PC-9 (cell line): Measurements from ENCODE around the gene GPR152. TPM values are rescaled to one million over a fixed set of nuclear protein-coding genes. Genes with fewer than 3 reads are reported as not detected.
A peak's percentile ranks its signal among the peaks of the same experiment; 100 is the strongest.

ENCODE experiments used
- BruUV-seq: library from RNA; stranded (reverse); fragments of 400-500 nt; replicated peaks from 2 replicates; lab custom pipeline; 2021; lab: Mats Ljungman, UMichigan
- CTCF ChIA-PET: fragments of 300-600 bp; sonication (Branson Sonifier 250); formaldehyde crosslinking; loops from one replicate; lab custom pipeline; 2022; ENCODE audit warnings: antibody characterized with exemption; lab: Charles Lee
- POLR2A ChIA-PET: fragments of 300-600 bp; sonication (Branson Sonifier 250); formaldehyde crosslinking; loops from one replicate; lab custom pipeline; 2022; ENCODE audit warnings: antibody characterized with exemption; ENCODE audit not compliant: unreplicated experiment; lab: Charles Lee
- DNase-seq, 2 experiments: peaks; one replicate each; pipeline versions ENCODE4 v3.0.0 to v3.0.0-alpha.2; 2015 to 2022; ENCODE audit warnings: mixed read lengths in 1 of 2
- H2AFZ ChIP-seq: fragments of 200-600 bp; sonication (generic); 2 replicates; pipeline ENCODE4 v1.8.1; 2017; ENCODE audit warnings: antibody characterized with exemption
- H3F3A ChIP-seq: fragments of 200-600 bp; sonication (generic); 2 replicates; pipeline ENCODE4 v1.8.1; 2017; ENCODE audit warnings: antibody characterized with exemption, mild to moderate bottlenecking, low read depth; ENCODE audit not compliant: insufficient read depth
- H3K27ac ChIP-seq: fragments of 200-600 bp; sonication (generic); 2 replicates; pipeline ENCODE4 v1.6.1; 2016; ENCODE audit warnings: mixed run types
- H3K27me3 ChIP-seq: fragments of 200-600 bp; sonication (generic); 2 replicates; pipeline ENCODE4 v1.6.1; 2016; ENCODE audit warnings: low read depth, mixed run types; ENCODE audit not compliant: insufficient read depth
- H3K36me3 ChIP-seq: fragments of 200-600 bp; sonication (generic); 2 replicates; pipeline ENCODE4 v1.6.1; 2016; ENCODE audit warnings: low read depth, mixed run types
- H3K4me1 ChIP-seq: fragments of 200-600 bp; sonication (generic); replicated peaks from 2 replicates; pipeline ENCODE4 v1.6.1; 2016; ENCODE audit warnings: mixed run types; ENCODE audit not compliant: insufficient read depth
- H3K4me2 ChIP-seq: fragments of 200-600 bp; sonication (generic); 2 replicates; pipeline ENCODE4 v1.6.1; 2017; ENCODE audit warnings: mixed run types
- H3K4me3 ChIP-seq: fragments of 200-600 bp; sonication (generic); 2 replicates; pipeline ENCODE4 v1.6.1; 2016; ENCODE audit warnings: mixed run types
- H3K79me2 ChIP-seq: fragments of 200-600 bp; sonication (generic); 2 replicates; pipeline ENCODE4 v1.6.1; 2017; ENCODE audit warnings: low read depth, mixed run types
- H3K9me2 ChIP-seq: fragments of 200-600 bp; sonication (generic); 2 replicates; pipeline ENCODE4 v1.8.1; 2017; ENCODE audit warnings: mild to moderate bottlenecking; ENCODE audit not compliant: insufficient read depth
- H3K9me3 ChIP-seq: fragments of 200-600 bp; sonication (generic); 2 replicates; pipeline ENCODE4 v1.8.1; 2016; ENCODE audit warnings: low read depth; ENCODE audit not compliant: insufficient read depth
- H4K20me1 ChIP-seq: fragments of 200-600 bp; sonication (generic); 2 replicates; pipeline ENCODE4 v1.8.1; 2017; ENCODE audit not compliant: insufficient read depth
- CTCF ChIP-seq: fragments of 200-600 bp; sonication (generic); conservative IDR thresholded peaks from 2 replicates; pipeline ENCODE4 v1.6.1; 2017; ENCODE audit warnings: mixed run types, antibody characterized with exemption, mild to moderate bottlenecking, moderate library complexity
- EZH2 ChIP-seq: fragments of 200-600 bp; sonication (generic); IDR thresholded peaks from 2 replicates; pipeline ENCODE4 v1.8.0; 2017; ENCODE audit warnings: antibody characterized with exemption, low read depth
- intact Hi-C: fragments of 100-400 bp; cut with micrococcal nuclease; formaldehyde crosslinking; loops from one replicate; pipeline ENCODE4 v1.10.0; 2022; ENCODE audit not compliant: unreplicated experiment
- total RNA-seq: library from RNA; stranded (reverse); gene quantifications from 2 replicates; pipeline ENCODE4 v1.2.3, GENCODE V29; 2021

GPR152 gene
- total RNA-seq, 1 experiment from 2014 or later = not detected

GRCh38 chr11:67423466-67423865 is 29.1 kb downstream of the GPR152 start:
- Histone ChIP-seq H3F3A (peaks cover 29% of the 10 kb centered on the region; the same call in 1 of the 2 replicates), H3K4me2 (no peak overlapping the region), H3K4me3 (no peak overlapping the region), H3K27ac (no peak overlapping the region), H3K4me1 (peaks cover 24% of the 10 kb centered on the region), H2AFZ (no peak overlapping the region), H4K20me1 (no peaks in the 10 kb centered on the region), H3K36me3 (no peaks in the 10 kb centered on the region), H3K27me3 (no peaks in the 10 kb centered on the region), H3K79me2 (peaks cover 1% of the 10 kb centered on the region), H3K9me3 (no peaks in the 10 kb centered on the region), H3K9me2 (no peaks in the 10 kb centered on the region)
- CTCF ChIA-PET = interaction anchor here (1.0 kb wide), 1 partner anchor 45 kb away, joined by 4 read pairs; the partner anchor contains the start of gene TMEM134
- DNase-seq = no peak
- TF ChIP-seq CTCF (no peak), EZH2 (no peak)
- BruUV-seq = no TSS peak
- POLR2A ChIA-PET = interaction anchor here (0.5 to 0.6 kb wide), 2 partner anchors 18 to 53 kb away, joined by 3 to 6 read pairs; no protein-coding TSS in a partner anchor
- intact Hi-C loops = no loop called here

- Histone ChIP-seq H3K4me2 (peak overlapping the region; percentile 47), H3K4me1 (peaks cover 24% of the 10 kb centered on the region), H3K27me3 (no peaks in the 10 kb centered on the region), H3K4me3 (no peak overlapping the region), H3K9me2 (no peaks in the 10 kb centered on the region), H4K20me1 (no peaks in the 10 kb centered on the region), H2AFZ (no peak overlapping the region), H3F3A (peaks cover 30% of the 10 kb centered on the region; the same call in 1 of the 2 replicates), H3K27ac (peak overlapping the region; percentile 36), H3K36me3 (no peaks in the 10 kb centered on the region), H3K79me2 (no peaks in the 10 kb centered on the region), H3K9me3 (no peaks in the 10 kb centered on the region)
- no TSS peak for BruUV-seq
- intact Hi-C loops = no loop called here
- peak; percentile 77 to 81 for DNase-seq
- TF ChIP-seq EZH2 = no peak
- TF ChIP-seq CTCF = no peak
- ChIA-PET POLR2A (interaction anchor here (0.5 kb wide), 1 partner anchor 52 kb away, joined by 6 read pairs; no protein-coding TSS in a partner anchor), CTCF (interaction anchor here (1.0 kb wide), 1 partner anchor 46 kb away, joined by 4 read pairs; the partner anchor contains the start of gene TMEM134)
Observed at GRCh38 chr11:67422891-67423290, 29.6 kb downstream of the GPR152 start.

- Histone ChIP-seq H2AFZ (peak overlapping the region; percentile 79), H3K27ac (no peak overlapping the region), H3K4me2 (peak overlapping the region; percentile 85), H3K9me2 (no peaks in the 10 kb centered on the region), H3K79me2 (no peaks in the 10 kb centered on the region), H3K4me3 (peak overlapping the region; percentile 69), H3F3A (peaks cover 29% of the 10 kb centered on the region; the same call in 1 of the 2 replicates), H3K4me1 (peaks cover 17% of the 10 kb centered on the region), H4K20me1 (no peaks in the 10 kb centered on the region), H3K36me3 (no peaks in the 10 kb centered on the region), H3K9me3 (no peaks in the 10 kb centered on the region), H3K27me3 (no peaks in the 10 kb centered on the region)
- CTCF ChIA-PET = interaction anchor here (0.6 to 2.1 kb wide), 2 partner anchors 20 to 34 kb away, joined by 3 to 10 read pairs; partner anchors contain the start of gene PPP1CA
- BruUV-seq = TSS peak; percentile 87
- intact Hi-C loops = loop anchor here (1.0 kb wide), 1 partner anchor 85 kb away; no protein-coding TSS in a partner anchor
- TF ChIP-seq CTCF = no peak
- no peak for TF ChIP-seq EZH2
- POLR2A ChIA-PET = interaction anchor here (0.6 to 0.7 kb wide), 3 partner anchors 44 to 773 kb away, joined by 3 to 4 read pairs (median 3); no protein-coding TSS in a partner anchor
- DNase-seq = no peak
Observed at GRCh38 chr11:67421430-67422031, 31.0 kb downstream of the GPR152 start.
